Naive thymus-derived CD4-positive, alpha-beta T cell (primary cell): ENCODE results near the gene WFS1. TPM values are rescaled to one million over a fixed set of nuclear protein-coding genes. Genes with fewer than 3 reads are reported as not detected.

Source experiments
- ATAC-seq: fragments of 150-1000 bp; cut with Tn5 transposase; 2 replicates; pipeline ENCODE4 v1.10.0; 2021; ENCODE audit warnings: mild to moderate bottlenecking, moderate library complexity
- CTCF ChIA-PET: fragments of 350-600 bp; sonication (Branson Sonifier 250); formaldehyde crosslinking; loops from one replicate; lab custom pipeline; 2021; ENCODE audit warnings: antibody characterized with exemption; lab: Charles Lee
- POLR2A ChIA-PET: fragments of 350-600 bp; sonication (Branson Sonifier 250); formaldehyde crosslinking; loops from one replicate; lab custom pipeline; 2021; ENCODE audit warnings: antibody characterized with exemption, inconsistent platforms; lab: Charles Lee
- DNase-seq, 9 donors: peaks; one replicate each; pipeline versions ENCODE4 v3.0.0 to v3.0.0-alpha.2; 2020 to 2022; ENCODE audit warnings: mixed read lengths in 1 of 9
- H3K27ac ChIP-seq: one replicate; pipeline ENCODE4 v1.7.0; 2013; ENCODE audit warnings: mild to moderate bottlenecking, low read depth, low read length, moderate library complexity
- H3K27me3 ChIP-seq, 2 donors: one replicate each; pipeline ENCODE4 v1.7.0; 2013; ENCODE audit warnings: low read length in 2 of 2, mild to moderate bottlenecking in 2 of 2, moderate library complexity in 2 of 2; ENCODE audit not compliant: control insufficient read depth in 2 of 2, insufficient read depth in 2 of 2
- H3K36me3 ChIP-seq, 3 experiments: 1 replicate in 2 of 3; 2 replicates in 1 of 3; pipeline ENCODE4 v1.7.0; 2013; ENCODE audit warnings: low read length in 3 of 3, mild to moderate bottlenecking in 3 of 3, moderate library complexity in 1 of 3; ENCODE audit not compliant: insufficient read depth in 3 of 3, control insufficient read depth in 2 of 3
- H3K4me1 ChIP-seq, 2 donors: one replicate each; pipeline ENCODE4 v1.7.0; 2013; ENCODE audit warnings: low read length in 2 of 2, mild to moderate bottlenecking in 2 of 2, moderate library complexity in 1 of 2; ENCODE audit not compliant: control insufficient read depth in 2 of 2, insufficient read depth in 2 of 2
- H3K4me3 ChIP-seq: 2 replicates; pipeline ENCODE4 v1.7.0; 2013; ENCODE audit warnings: mild to moderate bottlenecking, low read length
- H3K9me3 ChIP-seq, 3 experiments: 1 replicate in 2 of 3; 2 replicates in 1 of 3; pipeline ENCODE4 v1.7.0; 2013; ENCODE audit warnings: low read length in 3 of 3; ENCODE audit not compliant: control insufficient read depth in 2 of 3
- H3K27ac Mint-ChIP-seq, 9 donors: one replicate each; pipeline ENCODE4 v1.8.0; 2020 to 2022; ENCODE audit warnings: mixed read lengths in 9 of 9, mild to moderate bottlenecking in 8 of 9, moderate library complexity in 5 of 9, inconsistent platforms in 2 of 9
- H3K27me3 Mint-ChIP-seq, 5 donors: one replicate each; pipeline ENCODE4 v1.8.0; 2021 to 2022; ENCODE audit warnings: mixed read lengths in 5 of 5, mild to moderate bottlenecking in 1 of 5
- H3K36me3 Mint-ChIP-seq, 5 donors: one replicate each; pipeline ENCODE4 v1.8.0; 2020 to 2022; ENCODE audit warnings: mixed read lengths in 5 of 5, mild to moderate bottlenecking in 3 of 5, inconsistent platforms in 1 of 5
- H3K4me1 Mint-ChIP-seq, 7 donors: one replicate each; pipeline ENCODE4 v1.8.0; 2020 to 2022; ENCODE audit warnings: mixed read lengths in 7 of 7, mild to moderate bottlenecking in 3 of 7, inconsistent platforms in 1 of 7
- H3K4me3 Mint-ChIP-seq, 10 donors: one replicate each; pipeline ENCODE4 v1.8.0; 2020 to 2022; ENCODE audit warnings: mild to moderate bottlenecking in 10 of 10, mixed read lengths in 10 of 10, moderate library complexity in 6 of 10, inconsistent platforms in 2 of 10
- H3K9me3 Mint-ChIP-seq, 11 donors: one replicate each; pipeline ENCODE4 v1.8.0; 2020 to 2022; ENCODE audit warnings: mixed read lengths in 11 of 11, mild to moderate bottlenecking in 4 of 11, inconsistent platforms in 1 of 11, moderate library complexity in 1 of 11
- intact Hi-C, 2 donors: fragments of 100-400 bp; cut with micrococcal nuclease; formaldehyde crosslinking; loops; one replicate each; pipeline ENCODE4 v1.15.1; 2023
- polyA plus RNA-seq, 2 donors: library from polyadenylated mRNA; unstranded; fragments of 300-500 nt; fragmentation: Illumina TruSeq; gene quantifications; one replicate each; pipeline ENCODE4 v1.2.3, GENCODE V29; 2021
- total RNA-seq, 6 experiments: library from RNA in 5 of 6; stranded (reverse) in 5 of 6; gene quantifications; 1 replicate in 5 of 6; 2 replicates in 1 of 6; pipeline ENCODE4 v1.2.3 and lab custom pipeline; 2021 to 2026

Gene WFS1
- total and polyA plus RNA-seq, 7 experiments from 2014 or later = 2.8 to 6.7 (median 4.4) TPM

GRCh38 chr4:6301051-6301731 lies 31.5 kb downstream of the WFS1 start:
- intact Hi-C loops = no loop called here
- Histone ChIP-seq H3K4me3 (no peak overlapping the region), H3K9me3 (no peaks in the 10 kb centered on the region), H3K36me3 (peaks cover 0 to 15% (median 3%) of the 10 kb centered on the region in 3 experiments), H3K27ac (no peak overlapping the region), H3K27me3 (no peaks in the 10 kb centered on the region), H3K4me1 (no peaks in the 10 kb centered on the region)
- ChIA-PET POLR2A (no interaction called here), CTCF (no interaction called here)
- Mint-ChIP-seq H3K27me3 (peaks cover 0 to 9% (median under 1%) of the 10 kb centered on the region in 5 donors), H3K36me3 (peaks cover 0 to 30% (median 15%) of the 10 kb centered on the region in 5 donors), H3K9me3 (no peaks in the 10 kb centered on the region), H3K4me3 (no peak overlapping the region), H3K4me1 (no peaks in the 10 kb centered on the region), H3K27ac (no peak overlapping the region)
- DNase-seq (no peak), ATAC-seq (no peak)

- peaks cover 0 to 15% (median 3%) of the 10 kb centered on the region in 3 experiments for H3K36me3 ChIP-seq
- no peak overlapping the region for H3K27ac Mint-ChIP-seq
- no peak overlapping the region for H3K4me3 Mint-ChIP-seq
- H3K27me3 ChIP-seq = no peaks in the 10 kb centered on the region
- CTCF ChIA-PET = no interaction called here
- no peaks in the 10 kb centered on the region for H3K4me1 Mint-ChIP-seq
- H3K9me3 Mint-ChIP-seq = no peaks in the 10 kb centered on the region
- no peak for DNase-seq
- no peak overlapping the region for H3K4me3 ChIP-seq
- POLR2A ChIA-PET = no interaction called here
- H3K27ac ChIP-seq = no peak overlapping the region
- intact Hi-C loops = no loop called here
- peaks cover 0 to 30% (median 15%) of the 10 kb centered on the region in 5 donors for H3K36me3 Mint-ChIP-seq
- no peaks in the 10 kb centered on the region for H3K4me1 ChIP-seq
- no peak for ATAC-seq
- H3K9me3 ChIP-seq = no peaks in the 10 kb centered on the region
- H3K27me3 Mint-ChIP-seq = peaks cover 6 to 16% (median 7%) of the 10 kb centered on the region in 5 donors
These were observed 32.2 kb downstream of the WFS1 start for GRCh38 chr4:6301732-6302442.

GRCh38 chr4:6302869-6303268 lies 33.2 kb downstream of the WFS1 start:
- no peaks in the 10 kb centered on the region for H3K9me3 ChIP-seq
- Mint-ChIP-seq H3K4me1 (no peaks in the 10 kb centered on the region), H3K4me3 (no peak overlapping the region), H3K36me3 (peaks cover 0 to 25% (median 15%) of the 10 kb centered on the region in 5 donors), H3K27ac (no peak overlapping the region), H3K27me3 (peaks cover 6 to 23% (median 11%) of the 10 kb centered on the region in 5 donors), H3K9me3 (no peaks in the 10 kb centered on the region)
- intact Hi-C loops = no loop called here
- no peaks in the 10 kb centered on the region for H3K27me3 ChIP-seq
- no peak overlapping the region for H3K27ac ChIP-seq
- no peak overlapping the region for H3K4me3 ChIP-seq
- DNase-seq (no peak), ATAC-seq (no peak)
- ChIA-PET POLR2A (no interaction called here), CTCF (no interaction called here)
- H3K4me1 ChIP-seq = no peaks in the 10 kb centered on the region
- peaks cover 0 to 15% (median 3%) of the 10 kb centered on the region in 3 experiments for H3K36me3 ChIP-seq

GRCh38 chr4:6303943-6304342 lies 34.3 kb downstream of the WFS1 start:
- H3K36me3 Mint-ChIP-seq = peaks cover 0 to 25% (median 18%) of the 10 kb centered on the region in 5 donors
- ChIA-PET CTCF (no interaction called here), POLR2A (no interaction called here)
- intact Hi-C loops = no loop called here
- peaks cover 0 to 5% (median 0%) of the 10 kb centered on the region in 7 donors for H3K4me1 Mint-ChIP-seq
- no peak overlapping the region for H3K27ac Mint-ChIP-seq
- H3K9me3 ChIP-seq = no peaks in the 10 kb centered on the region
- no peak for DNase-seq
- no peak overlapping the region for H3K27ac ChIP-seq
- H3K36me3 ChIP-seq = peaks cover 0 to 15% (median 3%) of the 10 kb centered on the region in 3 experiments
- peaks cover 0 to 4% (median 0%) of the 10 kb centered on the region in 11 donors for H3K9me3 Mint-ChIP-seq
- H3K4me1 ChIP-seq = no peaks in the 10 kb centered on the region
- H3K27me3 Mint-ChIP-seq = peaks cover 13 to 32% (median 19%) of the 10 kb centered on the region in 5 donors
- no peak for ATAC-seq
- no peak overlapping the region for H3K4me3 ChIP-seq
- no peak overlapping the region for H3K4me3 Mint-ChIP-seq
- H3K27me3 ChIP-seq = no peaks in the 10 kb centered on the region

- CTCF ChIA-PET = no interaction called here
- peaks cover 0 to 15% (median 8%) of the 10 kb centered on the region in 7 donors for H3K4me1 Mint-ChIP-seq
These were observed 36.6 kb downstream of the WFS1 start for GRCh38 chr4:6306299-6306698.

GRCh38 chr4:6307230-6307629 lies 37.6 kb downstream of the WFS1 start:
- Histone ChIP-seq H3K27ac (no peak overlapping the region), H3K4me3 (no peak overlapping the region), H3K4me1 (no peaks in the 10 kb centered on the region), H3K9me3 (no peaks in the 10 kb centered on the region), H3K27me3 (no peaks in the 10 kb centered on the region), H3K36me3 (no peaks in the 10 kb centered on the region)
- H3K27ac Mint-ChIP-seq = no peak overlapping the region
- H3K4me1 Mint-ChIP-seq = peaks cover 0 to 15% (median 8%) of the 10 kb centered on the region in 7 donors
- DNase-seq (no peak), ATAC-seq (no peak)
- intact Hi-C loops = loop anchor here in 1 of 2 donors (5.0 kb wide), 1 partner anchor 40 kb away; the partner anchor contains the start of gene WFS1
- ChIA-PET POLR2A (no interaction called here), CTCF (no interaction called here)
- H3K27me3 Mint-ChIP-seq = peaks cover 39 to 55% (median 42%) of the 10 kb centered on the region in 5 donors
- H3K9me3 Mint-ChIP-seq = peaks cover 0 to 4% (median 0%) of the 10 kb centered on the region in 11 donors
- H3K36me3 Mint-ChIP-seq = peaks cover 0 to 8% (median 7%) of the 10 kb centered on the region in 5 donors
- H3K4me3 Mint-ChIP-seq = no peak overlapping the region

More at GRCh38 chr4:6306299-6306698, 36.6 kb downstream of the WFS1 start:
- Mint-ChIP-seq H3K27me3 (peaks cover 33 to 50% (median 38%) of the 10 kb centered on the region in 5 donors), H3K27ac (no peak overlapping the region), H3K4me3 (no peak overlapping the region), H3K36me3 (peaks cover 0 to 17% (median 9%) of the 10 kb centered on the region in 5 donors), H3K9me3 (peaks cover 0 to 4% (median 0%) of the 10 kb centered on the region in 11 donors)
- H3K36me3 ChIP-seq = peaks cover 0 to 6% (median under 1%) of the 10 kb centered on the region in 3 experiments
- H3K9me3 ChIP-seq = no peaks in the 10 kb centered on the region
- H3K4me1 ChIP-seq = no peaks in the 10 kb centered on the region
- H3K27ac ChIP-seq = no peak overlapping the region
- intact Hi-C loops = loop anchor here in 1 of 2 donors (5.0 kb wide), 1 partner anchor 39 kb away; the partner anchor contains the start of gene WFS1
- no peak overlapping the region for H3K4me3 ChIP-seq
- POLR2A ChIA-PET = no interaction called here
- DNase-seq (no peak), ATAC-seq (no peak)
- H3K27me3 ChIP-seq = no peaks in the 10 kb centered on the region
